Ishikawa (cell line): ENCODE measurements around the gene USO1.

ENCODE experiments used
- CREB1 ChIP-seq: IDR thresholded peaks from 2 replicates; pipeline ENCODE4 v1.6.1; 2012; ENCODE audit warnings: low read depth
- MAX ChIP-seq: IDR thresholded peaks from 2 replicates; pipeline ENCODE4 v1.6.1; 2012
- TEAD4 ChIP-seq: IDR thresholded peaks from 2 replicates; pipeline ENCODE4 v1.6.1; 2012
- YY1 ChIP-seq: IDR thresholded peaks from 2 replicates; pipeline ENCODE4 v1.6.1; 2012; ENCODE audit warnings: low read depth

- no peak for TF ChIP-seq MAX
- TF ChIP-seq CREB1: no peak
- TF ChIP-seq TEAD4: no peak
- no peak for TF ChIP-seq YY1
Observed at GRCh38 chr4:75830906-75831305, 106.5 kb downstream of the USO1 start.
